ENCODE data around the gene THSD4. TPM values are rescaled to one million over a fixed set of nuclear protein-coding genes. Genes with fewer than 3 reads are reported as not detected.

The THSD4 gene
- total and polyA plus RNA-seq, 2 of the 8 experiments (the other 6 are each of a cell fraction or from before 2014, with no cell fraction given): 2.5 to 6.2 TPM

- H2BK15ac ChIP-seq (ENCODE audit: low read length): peak overlapping the region; percentile 23; the same call in 1 of the 2 replicates
- no peaks in the 10 kb centered on the region for H4K20me1 ChIP-seq (replicated peaks in 1 of 2; ENCODE audit: control insufficient read depth in 1 of 2, insufficient read depth in 2 of 2, low read length in 2 of 2)
- H3K79me2 ChIP-seq (ENCODE audit: control insufficient read depth in 1 of 2, insufficient read depth in 2 of 2, low read length in 2 of 2): no peaks in the 10 kb centered on the region
- no peak overlapping the region for H3K27ac ChIP-seq (ENCODE audit: low read depth, low read length)
- no peak overlapping the region for H3K4me3 ChIP-seq (ENCODE audit: extremely low read depth in 1 of 4, insufficient read depth in 2 of 4, low read depth in 3 of 4, low read length in 4 of 4)
- no peaks in the 10 kb centered on the region; the same call in 1 of the 2 replicates for H3K23me2 ChIP-seq (ENCODE audit: low read depth, low read length)
- no peak overlapping the region for H3K18ac ChIP-seq (ENCODE audit: extremely low read depth, low read length)
- H3K27me3 ChIP-seq (replicated peaks in 1 of 4; ENCODE audit: control insufficient read depth in 3 of 4, extremely low read depth in 1 of 4, insufficient read depth in 3 of 4, low read length in 3 of 4): no peaks in the 10 kb centered on the region; a peak in 1 of 7 replicates
- no peak overlapping the region for H3K9ac ChIP-seq (replicated peaks in 1 of 4; ENCODE audit: extremely low read depth in 1 of 4, low read depth in 3 of 4, low read length in 3 of 4)
- FAIRE-seq (no peak), DNase-seq (ENCODE audit: low read depth in 1 of 2, low spot score in 2 of 2) (no peak)
- H3K4ac ChIP-seq (replicated peaks; ENCODE audit: insufficient read length, low read depth, low read length): no peak overlapping the region
- no peak overlapping the region for H3K56ac ChIP-seq (replicated peaks; ENCODE audit: insufficient read length, low read depth, low read length)
- no peaks in the 10 kb centered on the region for H3K36me3 ChIP-seq (ENCODE audit: control insufficient read depth in 2 of 4, insufficient read depth in 4 of 4, low read length in 3 of 4)
- H2AFZ ChIP-seq (ENCODE audit: low read length): no peak overlapping the region
- H4K8ac ChIP-seq (ENCODE audit: extremely low read depth, insufficient read depth, low read length): no peak overlapping the region
- H4K5ac ChIP-seq (ENCODE audit: insufficient read length, low read depth, low read length): no peak overlapping the region
- no peak overlapping the region for H2BK120ac ChIP-seq (replicated peaks; ENCODE audit: low read depth, low read length)
- peak overlapping the region; percentile 91; the same call in 1 of the 2 replicates for H2BK12ac ChIP-seq (ENCODE audit: low read depth, low read length)
- no peak overlapping the region for H3K14ac ChIP-seq (ENCODE audit: insufficient read length)
- ChIA-PET CTCF (ENCODE audit: partially characterized antibody) (interaction anchor here (0.5 to 2.3 kb wide), 9 partner anchors 13 to 601 kb away, joined by 3 to 10 read pairs (median 3); no protein-coding TSS in a partner anchor), POLR2A (ENCODE audit: partially characterized antibody) (no interaction called here)
- no peak overlapping the region; the same call in 1 of the 2 replicates for H2AK5ac ChIP-seq (ENCODE audit: low read depth, low read length)
- H2BK20ac ChIP-seq (ENCODE audit: low read length): no peak overlapping the region
- peak overlapping the region in 1 of 2 experiments; percentile 24; a peak in 2 of 4 replicates for H3K4me2 ChIP-seq (ENCODE audit: insufficient read depth in 1 of 2, low read depth in 2 of 2, low read length in 2 of 2)
- H4K91ac ChIP-seq (replicated peaks; ENCODE audit: insufficient read length, low read length): no peak overlapping the region
- no peaks in the 10 kb centered on the region for H3K9me3 ChIP-seq (ENCODE audit: insufficient read depth in 2 of 2, low read depth in 1 of 2, low read length in 1 of 2)
- no peak overlapping the region for H2BK5ac ChIP-seq (ENCODE audit: low read depth, low read length)
- WGBS, 2 experiments (ENCODE audit: extremely low coverage in 1 of 2, insufficient coverage in 1 of 2, insufficient read length in 1 of 2, insufficient replicate concordance in 2 of 2, low coverage in 1 of 2, low lambda C conversion rate in 2 of 2, missing lambda C conversion rate in 1 of 2): 71% methylated on average over 11 of the region's 11 CpGs; no CpG with 5 or more reads in 1 of the 2 experiments
- no peak overlapping the region for H3K23ac ChIP-seq (ENCODE audit: insufficient read length)
- no peaks in the 10 kb centered on the region; the same call in 1 of the 2 replicates for H3K79me1 ChIP-seq (ENCODE audit: low read depth, low read length)
- peaks cover 9 to 15% (median 12%) of the 10 kb centered on the region in 4 experiments; a peak in 6 of 7 replicates for H3K4me1 ChIP-seq (replicated peaks in 1 of 4; ENCODE audit: control insufficient read depth in 3 of 4, insufficient read depth in 4 of 4, low read length in 3 of 4)
- no peak for TF ChIP-seq BACH1 (IDR thresholded peaks at IDR 0.05; ENCODE audit: low read length)
- no peak for TF ChIP-seq CHD2 (IDR thresholded peaks at IDR 0.05; ENCODE audit: low read length)
- TF ChIP-seq HDAC6 (IDR thresholded peaks at IDR 0.05; ENCODE audit: low read depth, low read length): no peak
These were observed 277.6 kb downstream of the THSD4 start for GRCh38 chr15:71392861-71393283.

All from H1 (cell line).